HG03280 (cell line): ENCODE results near the gene TSSK3.
A peak's percentile ranks its signal among the peaks of the same experiment; 100 is the strongest.
"Not testable (repeated sequence)": the region's sequence is repeated elsewhere in the genome, so short reads cannot be mapped to it uniquely, and the experiment has no call there.

Experiments
- ATAC-seq: cut with Tn5 transposase; IDR thresholded peaks from one replicate; pipeline ENCODE4 v1.9.1; 2021; ENCODE audit warnings: mild to moderate bottlenecking, moderate library complexity; ENCODE audit not compliant: unreplicated experiment

Gene TSSK3

DNA sequence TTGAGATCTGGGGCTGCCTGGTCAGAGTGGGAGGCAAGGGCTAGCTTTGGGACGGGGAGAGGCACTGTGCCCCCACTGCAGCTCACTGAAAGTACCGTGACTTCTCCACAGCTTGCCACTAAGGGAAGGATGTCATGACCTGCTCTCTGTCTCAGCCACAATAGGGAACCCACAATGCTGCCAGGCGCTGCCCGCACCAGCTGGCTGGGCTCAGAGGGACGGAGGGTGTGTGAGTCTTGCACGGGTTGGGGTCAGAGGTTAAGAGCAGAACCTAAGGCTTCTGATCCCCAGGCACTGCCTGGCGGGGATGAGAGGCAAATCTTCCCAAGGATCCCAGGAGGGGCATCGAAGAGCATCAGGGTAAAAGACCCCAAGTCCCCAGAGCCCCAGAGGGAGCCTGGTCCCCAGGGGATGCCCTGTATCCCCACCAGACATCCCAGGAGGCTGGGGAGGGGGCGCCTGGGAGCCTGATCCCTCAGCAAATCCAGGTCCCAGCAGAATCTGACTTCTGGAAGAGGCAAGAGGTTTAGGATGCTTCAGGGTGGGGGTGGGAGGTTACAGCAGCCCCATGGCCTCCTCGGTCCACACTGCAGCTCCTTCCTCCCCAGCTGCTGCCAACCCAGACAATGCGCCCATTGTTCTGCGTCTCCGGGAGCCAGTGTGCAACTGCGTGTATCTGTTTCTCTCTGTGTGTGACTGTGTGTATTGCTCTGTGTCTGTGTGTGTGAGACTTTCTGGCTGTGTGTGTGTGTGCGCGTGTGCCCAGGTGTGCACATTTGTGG lies 24.3 kb upstream of the TSSK3 start:
- ATAC-seq = no peak

DNA sequence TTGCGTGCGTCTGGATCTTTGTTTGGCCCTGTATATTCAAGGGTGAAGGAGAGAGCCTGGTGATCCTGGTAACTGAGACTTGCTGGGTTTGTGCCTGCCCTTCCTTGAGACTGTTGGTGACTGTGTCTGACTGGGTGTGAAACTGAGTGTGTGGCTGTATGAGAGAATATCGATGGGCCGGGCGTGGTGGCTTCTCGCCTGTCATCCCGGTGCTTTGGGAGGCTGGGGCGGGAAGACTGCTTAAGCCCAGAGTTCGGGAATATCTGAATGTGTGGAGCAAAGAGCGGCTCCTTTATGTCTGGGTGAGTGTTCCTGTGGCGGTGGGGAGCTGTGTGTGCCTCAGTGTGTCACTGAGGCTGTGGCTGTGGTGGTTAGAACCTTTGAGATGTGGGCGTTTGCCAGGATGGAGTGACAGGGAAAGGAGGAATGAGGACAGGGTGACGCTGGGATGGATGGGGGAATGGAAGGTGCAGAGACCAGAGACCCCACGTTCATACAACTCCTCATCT lies 23.6 kb upstream of the TSSK3 start:
- ATAC-seq = no peak

DNA sequence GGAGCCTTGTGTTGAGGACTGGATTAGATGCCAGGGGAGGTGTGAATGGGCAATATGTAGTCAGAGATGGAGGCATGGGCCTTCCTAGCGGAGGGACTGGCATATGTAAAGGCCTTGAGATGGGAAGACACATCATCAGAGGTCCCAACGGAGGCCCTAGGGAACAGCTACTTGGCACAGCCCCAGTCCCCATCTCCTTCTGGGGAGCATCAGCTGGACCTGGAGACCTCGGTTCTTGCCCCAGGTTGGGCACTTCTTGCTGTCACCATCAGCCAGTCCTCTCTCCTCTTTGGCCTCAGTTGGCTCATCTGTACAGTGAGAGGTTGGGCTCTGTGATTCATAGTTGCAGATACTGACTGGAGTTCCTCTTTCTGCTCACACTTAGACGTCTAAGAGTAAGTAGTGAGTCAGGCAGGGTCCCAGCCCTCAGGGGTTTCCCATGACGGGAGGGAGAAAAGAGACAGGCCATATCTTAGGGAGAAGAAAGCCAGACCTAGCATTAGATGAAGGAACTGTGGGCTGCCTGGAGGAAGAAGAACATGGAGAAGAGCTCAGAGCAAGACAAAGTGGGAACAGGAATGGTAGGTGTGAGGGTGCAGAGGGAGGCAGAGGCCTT lies 22.9 kb upstream of the TSSK3 start:
- no peak for ATAC-seq

DNA sequence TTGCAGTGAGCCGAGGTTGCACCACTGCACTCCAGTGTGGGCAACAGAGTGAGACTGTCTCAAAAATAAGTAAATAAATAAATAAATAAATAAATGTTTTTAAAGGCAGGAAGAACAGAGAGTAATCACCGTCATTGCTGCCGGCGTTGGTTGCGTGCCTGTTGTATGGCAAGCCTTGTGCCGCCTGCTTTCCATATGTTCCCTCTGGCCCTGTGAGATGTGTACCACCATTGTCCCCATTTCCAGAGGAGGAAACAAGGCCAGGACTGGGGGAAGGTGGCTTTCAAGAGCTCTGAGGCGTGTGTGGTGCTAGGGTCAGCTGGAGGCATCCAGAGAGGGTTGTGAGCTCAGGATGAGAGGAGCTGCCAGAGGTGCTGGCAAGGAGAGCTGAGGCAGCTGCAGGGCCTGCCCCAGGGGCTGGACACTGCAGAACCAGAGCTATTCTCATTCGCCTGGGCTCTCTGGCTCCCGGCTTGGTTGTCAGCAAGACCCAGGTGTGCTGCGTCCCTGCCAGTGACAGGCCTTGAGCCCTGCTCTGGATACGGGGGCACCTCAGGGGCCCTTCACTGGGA lies 21.1 kb upstream of the TSSK3 start:
- no peak for ATAC-seq

DNA sequence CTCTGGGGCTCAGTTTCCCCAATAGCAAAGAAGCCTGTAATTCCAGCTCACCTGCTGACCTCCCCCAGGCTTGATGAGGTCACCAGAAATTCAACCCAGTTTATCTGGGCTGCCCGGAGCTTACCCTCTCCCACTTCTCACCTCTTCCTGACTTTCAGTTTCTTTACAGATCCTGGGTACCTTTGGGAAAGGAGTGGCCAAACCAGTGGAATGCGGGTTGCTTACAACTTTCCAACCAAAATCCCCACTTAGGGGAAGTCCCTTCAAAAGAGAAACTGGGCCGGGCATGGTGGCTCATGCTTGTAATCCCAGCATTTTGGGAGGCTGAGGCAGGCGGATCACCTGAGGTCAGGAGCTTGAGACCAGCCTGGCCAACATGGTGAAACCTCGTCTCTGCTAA lies 20.4 kb upstream of the TSSK3 start:
- no peak for ATAC-seq

DNA sequence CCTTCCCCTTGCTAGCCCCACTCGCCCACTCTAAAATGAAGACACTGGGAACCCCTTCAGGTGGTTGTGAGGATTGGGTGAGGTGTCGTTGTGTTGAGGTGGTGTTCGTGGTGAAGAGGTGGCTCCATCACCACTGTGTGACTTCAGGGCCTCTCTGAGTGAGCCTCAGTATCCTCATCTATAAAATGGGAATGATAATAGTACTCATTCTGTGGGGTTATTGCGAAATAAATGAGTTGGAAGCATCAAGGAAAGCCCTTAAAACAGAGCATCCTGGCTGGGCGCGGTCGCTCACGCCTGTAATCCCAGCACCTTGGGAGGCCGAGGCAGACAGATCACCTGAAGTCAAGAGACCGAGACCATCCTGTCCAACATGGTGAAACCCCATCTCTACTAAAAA lies 19.6 kb upstream of the TSSK3 start:
- ATAC-seq = no peak

DNA sequence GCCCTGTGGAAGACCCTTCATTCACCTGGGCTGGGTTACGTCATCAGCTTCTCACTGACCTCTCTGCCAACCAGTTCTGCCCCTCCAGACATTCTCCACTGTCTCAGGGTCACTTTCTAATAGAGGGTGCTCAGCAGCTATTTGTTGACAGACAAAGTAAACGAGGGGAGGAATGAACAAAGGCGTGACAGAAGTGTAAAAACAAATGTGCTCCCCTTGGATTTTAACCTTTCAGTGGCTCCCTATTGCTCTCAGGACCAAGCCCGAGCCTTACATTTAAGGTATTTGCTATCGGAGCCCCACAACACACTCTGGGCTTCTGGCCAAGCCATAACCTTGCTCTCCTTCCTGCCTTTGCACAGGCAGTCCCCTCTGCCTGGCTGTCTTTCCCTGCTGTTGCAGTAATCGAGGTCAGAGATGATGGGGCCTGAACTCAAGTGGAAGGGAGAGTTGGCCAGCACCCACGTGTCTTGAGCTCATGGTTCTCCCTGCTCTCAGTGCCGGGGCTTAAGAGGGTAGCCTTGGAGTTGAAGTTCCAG lies 17.0 kb upstream of the TSSK3 start:
- no peak for ATAC-seq

DNA sequence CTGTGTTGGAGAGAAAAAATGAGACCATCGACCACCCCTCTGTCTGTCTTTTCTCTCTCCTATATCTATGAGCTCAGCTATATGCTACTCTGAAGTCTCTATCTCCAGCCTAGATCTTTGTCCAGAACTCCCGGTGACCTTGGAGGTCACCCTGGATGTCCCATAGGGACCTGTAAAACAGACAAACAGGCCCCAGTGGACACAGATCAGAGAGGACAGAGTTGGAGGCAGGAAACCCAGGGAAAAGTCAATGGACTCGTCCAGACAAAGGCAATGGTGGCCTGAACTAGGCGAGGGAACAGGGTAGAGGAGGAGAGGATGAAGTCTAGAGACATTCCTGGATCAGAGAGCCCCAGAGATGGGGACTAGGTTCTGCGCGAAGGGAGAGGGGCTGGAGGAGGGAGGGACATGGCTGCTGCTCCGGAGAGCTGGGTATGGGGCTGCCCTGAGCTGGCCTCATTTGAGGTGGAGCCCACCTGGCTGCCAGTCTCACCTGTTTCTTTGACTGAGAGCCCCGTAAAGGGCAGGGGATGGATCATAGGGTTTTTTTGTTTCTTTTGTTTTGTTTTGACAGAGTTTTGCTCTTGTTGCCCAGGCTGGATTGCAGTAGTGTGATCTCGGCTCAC lies 15.7 kb upstream of the TSSK3 start:
- no peak for ATAC-seq

DNA sequence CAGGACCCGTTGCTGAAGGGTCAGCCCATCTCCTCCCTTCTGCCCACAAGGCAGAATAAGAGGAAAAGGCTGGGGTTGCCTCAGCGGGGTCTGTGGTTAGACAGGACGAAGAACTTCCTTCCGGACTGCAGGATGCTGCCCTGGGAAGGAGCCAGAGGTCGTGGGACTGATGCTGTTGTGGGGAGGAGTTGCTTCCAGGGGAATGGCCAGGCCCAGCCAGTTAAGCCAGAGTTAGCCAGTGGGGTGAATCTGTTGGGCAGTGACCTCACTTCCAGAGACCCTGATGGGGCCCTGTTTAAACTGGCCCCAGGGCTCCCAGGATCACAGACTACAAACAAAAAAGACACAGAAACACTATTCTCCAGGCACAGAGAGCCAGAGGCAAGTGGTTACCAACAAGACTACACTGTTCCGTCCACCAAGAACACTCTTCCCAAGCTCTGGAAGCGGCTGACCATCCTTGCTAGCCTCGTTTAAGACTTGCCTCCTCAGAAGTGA lies 13.1 kb upstream of the TSSK3 start:
- no peak for ATAC-seq

DNA sequence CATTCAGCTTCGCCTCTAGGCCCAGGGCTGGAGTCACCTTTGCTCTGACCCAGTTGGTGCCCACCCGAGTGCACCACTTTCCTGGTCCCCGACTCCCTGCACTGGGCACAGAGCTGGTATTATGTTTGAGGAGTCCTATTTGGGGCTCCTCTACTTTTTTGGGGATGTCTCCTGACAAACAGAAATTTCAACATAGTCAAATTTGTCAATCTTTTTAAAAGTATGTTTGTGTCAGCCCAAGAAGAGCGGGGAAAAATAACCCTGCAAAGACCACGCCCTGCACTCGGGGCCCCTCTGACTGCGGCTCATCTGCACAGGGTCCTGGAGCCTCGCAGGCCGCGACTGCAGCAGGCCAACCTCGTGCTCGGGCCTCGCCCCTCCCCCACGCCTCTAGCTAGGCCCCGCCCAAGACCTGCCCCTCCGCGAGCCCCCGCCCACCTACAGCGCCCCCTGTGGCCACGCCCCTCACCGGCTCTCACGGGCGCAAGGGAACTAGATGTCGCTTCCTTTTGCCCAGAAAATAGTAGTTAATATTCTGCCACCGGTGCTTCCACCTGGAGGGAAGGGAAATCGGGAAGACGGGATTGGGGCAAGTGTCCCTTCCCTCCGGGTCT lies 11.4 kb upstream of the TSSK3 start:
- ATAC-seq = peak; percentile 39

DNA sequence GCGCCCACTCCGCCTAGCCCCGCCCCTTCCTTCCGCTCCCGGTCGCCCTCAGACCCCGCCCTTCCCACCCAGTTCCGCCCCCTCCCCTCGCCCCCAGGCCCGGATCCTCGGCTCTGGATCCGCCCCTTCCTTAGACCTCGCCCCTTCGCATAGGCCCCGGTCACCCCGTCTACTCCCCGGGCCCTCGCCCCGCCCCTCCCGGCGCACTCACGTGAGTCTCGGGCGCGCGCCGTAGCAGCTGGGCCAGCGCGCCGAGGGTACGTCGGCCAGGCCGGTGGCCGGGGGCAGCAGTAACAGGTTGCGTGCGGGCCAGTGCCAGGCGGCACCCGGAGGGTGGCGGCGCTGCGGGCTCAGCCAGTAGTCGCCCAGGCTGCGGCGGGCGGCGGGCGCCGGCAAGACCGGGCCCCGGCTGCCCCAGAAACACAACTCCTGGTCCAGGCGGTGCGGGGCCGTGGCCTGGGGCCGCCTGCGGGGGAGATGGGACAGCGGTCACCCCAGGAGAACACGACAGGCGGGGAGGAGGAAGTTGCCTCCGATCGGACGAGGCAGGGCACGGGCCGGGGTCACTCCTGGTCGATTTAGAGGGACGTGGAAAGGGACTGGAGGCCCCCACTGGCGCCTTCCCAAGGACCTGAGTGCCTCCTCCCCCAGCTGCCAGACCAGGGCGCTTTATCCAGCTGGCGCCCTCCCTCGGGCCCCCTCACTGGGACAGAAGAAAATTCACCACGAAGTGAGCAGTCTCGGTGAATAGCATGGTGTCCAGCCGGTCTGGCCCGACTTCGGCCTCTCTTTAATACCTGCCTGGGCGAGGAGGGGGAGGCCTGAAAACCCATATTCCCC lies 10.7 kb upstream of the TSSK3 start:
- ATAC-seq = peak; percentile 89

DNA sequence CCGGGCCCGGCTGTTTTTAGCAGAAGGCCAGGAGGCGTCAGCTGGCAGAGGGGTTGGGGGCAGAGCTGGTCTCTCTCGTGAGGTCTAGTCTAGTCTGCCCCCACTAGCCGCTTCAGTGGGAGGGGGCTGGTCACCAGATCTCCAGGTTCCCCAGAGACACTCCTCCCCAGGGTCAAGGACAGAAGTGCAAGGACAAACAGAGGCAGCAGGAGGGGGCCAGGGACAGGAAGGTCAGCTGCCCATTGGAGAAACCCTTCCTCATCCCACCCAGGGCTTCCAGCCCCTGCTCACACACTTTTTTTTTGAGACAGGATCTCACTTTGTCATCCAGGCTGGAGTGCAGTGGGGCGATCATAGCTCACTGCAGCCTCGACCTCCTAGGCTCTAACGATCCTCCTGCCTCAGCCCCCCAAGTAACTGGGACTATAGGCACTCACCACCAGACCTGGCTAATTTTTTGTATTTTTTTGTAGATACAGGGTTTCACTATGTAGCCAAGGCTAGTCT lies 10.0 kb upstream of the TSSK3 start:
- no peak for ATAC-seq

DNA sequence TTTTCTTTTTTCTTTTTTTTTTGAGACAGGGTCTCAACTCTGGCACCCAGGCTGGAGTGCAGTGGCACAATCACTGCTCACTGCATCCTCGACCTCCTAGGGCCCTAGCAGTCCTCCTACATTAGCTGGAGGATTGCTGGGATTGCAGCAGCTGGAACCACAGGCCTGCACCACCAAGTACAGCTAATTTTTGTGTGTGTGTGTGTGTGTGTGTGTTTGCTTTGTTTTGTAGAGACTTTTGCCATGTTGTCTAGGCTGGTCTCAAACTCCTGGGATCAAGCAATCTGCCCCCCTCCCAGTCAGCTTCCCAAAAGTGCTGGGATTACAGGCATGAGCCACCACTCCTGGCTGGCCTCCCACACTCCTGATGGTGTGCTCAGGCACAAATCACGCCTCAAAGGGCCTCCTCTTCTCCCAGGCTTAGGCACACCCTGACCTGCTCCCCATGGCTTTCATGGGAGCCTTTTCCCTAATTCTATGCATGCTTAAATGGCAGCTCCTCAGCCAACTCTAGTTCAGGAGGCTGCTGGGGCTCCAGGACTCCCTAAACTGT lies 9.4 kb upstream of the TSSK3 start:
- no peak for ATAC-seq

DNA sequence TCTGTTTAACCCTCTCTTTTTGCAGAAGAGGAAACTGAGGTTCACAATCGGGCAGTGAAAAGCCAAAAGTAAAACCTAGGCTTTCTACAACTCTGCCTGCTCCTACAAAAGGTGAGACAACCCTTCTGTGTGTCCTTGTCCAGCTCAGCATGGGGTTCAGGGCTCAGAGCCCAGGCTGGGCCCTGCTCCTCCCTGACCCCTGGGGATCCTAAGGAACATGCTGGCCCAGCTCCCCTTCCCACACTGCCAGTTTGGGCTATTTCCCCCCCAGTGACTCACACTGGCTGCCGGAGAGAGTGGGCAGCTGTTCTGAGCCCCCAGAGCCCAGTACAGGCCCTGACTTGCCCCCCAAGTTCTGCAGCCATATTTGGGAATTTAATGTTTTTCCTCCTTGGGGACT lies 8.9 kb upstream of the TSSK3 start:
- no peak for ATAC-seq

DNA sequence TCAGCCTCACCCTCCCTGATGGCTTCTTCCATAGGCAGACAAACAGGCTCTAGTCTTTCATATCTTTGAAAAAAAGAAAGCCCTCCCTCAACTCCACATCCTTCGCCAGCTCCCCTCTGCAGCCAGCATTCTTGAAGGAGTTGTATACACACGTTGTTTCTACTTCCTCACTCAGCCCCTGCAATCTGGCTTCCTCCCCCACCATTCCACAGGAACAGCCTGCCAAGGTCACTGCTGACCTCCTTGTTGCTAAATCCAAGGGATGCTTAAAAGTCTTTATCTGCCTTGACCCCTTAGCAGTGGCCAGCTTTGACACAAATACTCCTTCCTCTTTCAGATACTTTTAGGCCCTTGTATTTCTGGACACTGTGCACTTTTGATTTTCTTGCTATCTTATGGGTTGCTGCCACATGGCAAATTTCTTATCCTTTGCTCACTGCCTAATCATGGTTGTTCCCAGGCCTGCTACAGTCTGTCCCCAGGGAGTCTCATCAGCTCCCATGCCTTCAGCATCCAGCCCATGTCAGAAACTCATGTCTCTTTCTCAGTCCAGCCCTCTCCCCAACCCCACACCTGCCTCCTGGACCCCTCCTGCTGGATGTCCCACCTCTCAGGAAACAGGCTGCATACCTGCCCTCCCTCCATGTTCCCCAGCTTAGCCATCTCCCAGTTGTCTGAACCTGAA lies 8.3 kb upstream of the TSSK3 start:
- no peak for ATAC-seq

DNA sequence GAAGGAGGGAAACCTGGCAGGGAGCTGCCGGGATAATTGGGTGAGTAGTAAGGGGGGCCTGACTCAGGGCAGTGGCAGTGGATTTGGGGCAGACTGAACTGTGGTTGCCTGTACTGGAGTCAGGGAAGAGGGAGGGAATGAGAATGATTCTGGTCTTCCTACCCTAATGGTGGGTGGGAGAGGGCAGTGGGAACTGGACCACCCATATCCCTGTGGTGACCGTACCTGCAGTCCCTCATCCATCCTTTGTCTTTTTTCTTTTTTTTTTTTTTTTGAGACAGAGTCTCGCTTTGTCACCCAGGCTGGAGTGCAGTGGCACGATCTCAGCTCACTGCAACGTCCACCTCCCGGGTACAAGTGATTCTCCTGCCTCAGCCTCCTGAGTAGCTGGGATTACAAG lies 6.6 kb upstream of the TSSK3 start:
- not testable (repeated sequence) for ATAC-seq

DNA sequence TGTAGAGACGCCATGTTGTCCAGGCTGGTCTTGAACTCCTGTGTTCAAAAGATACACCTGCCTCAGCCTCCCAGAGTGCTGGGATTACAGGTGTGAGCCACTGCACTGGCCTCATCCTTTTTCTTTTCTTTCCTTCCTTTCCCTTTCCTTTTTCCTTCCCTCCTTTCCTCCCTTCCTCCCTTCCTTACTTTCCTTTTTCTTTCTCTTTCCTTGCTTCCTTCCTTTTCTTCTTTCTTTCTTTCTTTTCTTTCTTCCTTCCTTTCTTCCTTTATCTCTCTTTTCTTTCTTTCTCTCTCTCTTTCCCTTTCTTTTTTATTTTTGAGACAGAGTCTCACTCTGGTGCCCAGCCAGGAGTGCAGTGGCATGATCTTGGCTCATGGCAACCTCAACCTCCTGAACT lies 5.9 kb upstream of the TSSK3 start:
- ATAC-seq = no peak

DNA sequence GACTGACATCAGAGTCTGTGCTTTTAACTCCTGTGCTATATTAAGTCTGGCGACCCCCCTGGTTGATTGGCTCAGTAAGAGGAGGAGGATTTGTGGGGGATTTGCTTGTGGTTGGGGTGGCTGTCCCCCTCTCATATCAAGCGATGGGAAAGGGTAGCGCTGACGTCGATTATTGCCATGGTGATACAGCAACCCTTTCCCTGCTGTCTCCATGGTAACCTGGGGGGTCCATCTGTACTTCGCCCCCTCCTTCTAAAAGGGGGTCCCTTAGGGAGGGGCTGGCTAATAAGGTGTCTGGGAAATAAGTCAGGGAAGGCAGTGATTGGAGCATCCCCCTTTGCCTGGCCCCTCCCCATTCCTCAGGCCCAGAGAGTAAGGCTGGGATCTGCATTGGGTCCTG lies 4.7 kb upstream of the TSSK3 start:
- ATAC-seq = no peak

DNA sequence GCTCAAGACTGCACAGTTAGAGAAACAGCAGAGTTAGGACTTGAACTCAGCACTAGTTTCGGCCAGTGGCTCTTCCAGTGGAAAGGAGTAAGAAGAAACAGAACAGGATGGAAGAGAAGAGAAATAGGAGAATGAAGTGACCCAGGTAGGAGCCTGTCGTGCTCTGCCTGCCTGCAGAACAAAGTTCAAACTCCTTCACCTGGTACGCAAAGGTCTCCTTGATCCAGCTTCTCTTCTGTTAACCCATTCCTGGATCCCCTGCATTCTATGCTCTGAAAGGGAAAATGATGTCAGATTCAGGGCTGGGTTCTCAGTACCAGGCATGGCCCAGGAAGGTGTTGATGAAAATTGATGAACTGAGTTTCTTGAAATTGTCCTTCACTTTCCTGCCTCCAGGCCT lies 3.9 kb upstream of the TSSK3 start:
- ATAC-seq = no peak
